ENCODE results near the gene FREM1. TPM values are rescaled to one million over a fixed set of nuclear protein-coding genes. Genes with fewer than 3 reads are reported as not detected.

The FREM1 gene, protein sequence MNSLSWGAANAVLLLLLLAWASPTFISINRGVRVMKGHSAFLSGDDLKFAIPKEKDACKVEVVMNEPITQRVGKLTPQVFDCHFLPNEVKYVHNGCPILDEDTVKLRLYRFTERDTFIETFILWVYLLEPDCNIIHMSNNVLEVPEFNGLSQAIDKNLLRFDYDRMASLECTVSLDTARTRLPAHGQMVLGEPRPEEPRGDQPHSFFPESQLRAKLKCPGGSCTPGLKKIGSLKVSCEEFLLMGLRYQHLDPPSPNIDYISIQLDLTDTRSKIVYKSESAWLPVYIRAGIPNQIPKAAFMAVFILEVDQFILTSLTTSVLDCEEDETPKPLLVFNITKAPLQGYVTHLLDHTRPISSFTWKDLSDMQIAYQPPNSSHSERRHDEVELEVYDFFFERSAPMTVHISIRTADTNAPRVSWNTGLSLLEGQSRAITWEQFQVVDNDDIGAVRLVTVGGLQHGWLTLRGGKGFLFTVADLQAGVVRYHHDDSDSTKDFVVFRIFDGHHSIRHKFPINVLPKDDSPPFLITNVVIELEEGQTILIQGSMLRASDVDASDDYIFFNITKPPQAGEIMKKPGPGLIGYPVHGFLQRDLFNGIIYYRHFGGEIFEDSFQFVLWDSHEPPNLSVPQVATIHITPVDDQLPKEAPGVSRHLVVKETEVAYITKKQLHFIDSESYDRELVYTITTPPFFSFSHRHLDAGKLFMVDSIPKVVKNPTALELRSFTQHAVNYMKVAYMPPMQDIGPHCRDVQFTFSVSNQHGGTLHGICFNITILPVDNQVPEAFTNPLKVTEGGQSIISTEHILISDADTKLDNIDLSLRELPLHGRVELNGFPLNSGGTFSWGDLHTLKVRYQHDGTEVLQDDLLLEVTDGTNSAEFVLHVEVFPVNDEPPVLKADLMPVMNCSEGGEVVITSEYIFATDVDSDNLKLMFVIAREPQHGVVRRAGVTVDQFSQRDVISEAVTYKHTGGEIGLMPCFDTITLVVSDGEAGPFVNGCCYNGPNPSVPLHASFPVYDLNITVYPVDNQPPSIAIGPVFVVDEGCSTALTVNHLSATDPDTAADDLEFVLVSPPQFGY (N-terminal part only)
- 1.6 and 4.5 TPM in 2 replicates for polyA plus RNA-seq

DNA sequence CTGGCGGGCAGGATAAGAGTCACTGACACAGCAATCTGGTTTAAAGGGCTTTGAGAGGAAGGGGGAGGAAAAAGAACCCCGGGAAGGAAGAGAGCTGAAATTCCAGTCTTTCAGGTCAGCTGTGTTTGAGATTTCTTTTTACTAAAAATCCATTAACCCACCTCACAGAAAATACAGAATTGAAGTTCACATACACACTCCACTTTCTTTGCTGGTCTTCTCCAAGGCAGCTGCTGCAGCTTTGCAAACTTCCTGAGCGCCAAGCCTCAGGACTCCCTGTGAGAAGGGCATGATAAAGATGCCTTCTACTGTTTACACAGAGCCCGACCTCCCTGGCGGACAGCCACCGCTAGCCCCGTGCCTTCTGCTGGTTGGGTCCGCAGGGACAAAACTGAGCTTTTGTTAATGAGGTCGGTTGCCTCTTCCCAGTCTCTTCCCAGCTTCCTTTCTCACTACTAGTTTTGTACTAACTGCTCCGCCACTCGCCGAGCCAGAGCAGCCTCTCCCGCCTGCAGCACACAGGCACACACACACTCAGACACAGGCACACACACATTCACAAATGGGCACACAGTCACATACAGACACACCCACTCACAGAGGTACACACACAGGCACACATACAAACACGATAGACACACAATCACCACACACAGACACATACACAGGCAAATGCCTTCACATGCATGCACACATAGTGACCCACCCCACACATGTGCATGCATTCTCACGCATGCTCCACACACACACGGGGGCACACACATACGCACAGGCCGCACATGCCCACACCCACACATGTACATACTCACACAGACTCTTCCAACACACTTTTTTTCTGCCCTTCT is at the start of gene FREM1:
TSS of gene FREM1 (minus strand) at position 468 of the 845 bp plus-strand sequence. CDS start 41,451 bp downstream, outside the sequence.

DNA sequence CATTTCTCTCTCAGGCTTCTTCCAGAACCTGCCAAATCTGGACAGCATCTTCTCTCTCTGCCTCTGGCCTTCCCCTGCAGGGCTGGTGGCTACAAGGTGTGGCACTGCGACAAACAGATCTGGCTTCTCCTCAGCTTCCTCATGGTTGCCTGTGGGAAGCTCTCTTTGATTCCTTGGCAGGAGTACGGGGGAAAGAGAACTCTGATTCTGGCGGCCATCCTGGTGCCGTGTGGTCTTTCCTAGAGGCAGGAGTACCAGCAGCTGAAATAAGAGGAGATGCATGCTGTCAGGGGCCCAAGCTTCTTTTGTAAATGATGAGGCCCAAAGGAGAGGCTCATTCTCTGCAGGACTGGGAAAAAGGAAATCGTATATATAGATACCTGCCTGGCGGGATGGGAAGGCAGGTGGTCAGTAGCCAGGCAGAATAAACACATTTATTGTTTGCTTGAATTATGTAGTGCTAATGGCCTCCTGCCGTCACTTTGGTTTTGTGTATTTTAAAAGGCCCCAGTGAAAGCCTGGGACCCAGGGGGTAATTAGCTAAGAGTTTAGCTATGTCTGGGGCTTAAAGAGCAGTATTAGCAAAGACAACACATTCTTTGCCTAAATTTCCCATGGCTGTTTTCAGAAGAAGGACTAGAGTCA is 187.7 kb downstream of the FREM1 start, which contains the start of gene CER1:
TSS of gene CER1 (minus strand) at position 343 of the 645 bp plus-strand sequence. CDS start at position 282, 61 bp downstream.

DNA sequence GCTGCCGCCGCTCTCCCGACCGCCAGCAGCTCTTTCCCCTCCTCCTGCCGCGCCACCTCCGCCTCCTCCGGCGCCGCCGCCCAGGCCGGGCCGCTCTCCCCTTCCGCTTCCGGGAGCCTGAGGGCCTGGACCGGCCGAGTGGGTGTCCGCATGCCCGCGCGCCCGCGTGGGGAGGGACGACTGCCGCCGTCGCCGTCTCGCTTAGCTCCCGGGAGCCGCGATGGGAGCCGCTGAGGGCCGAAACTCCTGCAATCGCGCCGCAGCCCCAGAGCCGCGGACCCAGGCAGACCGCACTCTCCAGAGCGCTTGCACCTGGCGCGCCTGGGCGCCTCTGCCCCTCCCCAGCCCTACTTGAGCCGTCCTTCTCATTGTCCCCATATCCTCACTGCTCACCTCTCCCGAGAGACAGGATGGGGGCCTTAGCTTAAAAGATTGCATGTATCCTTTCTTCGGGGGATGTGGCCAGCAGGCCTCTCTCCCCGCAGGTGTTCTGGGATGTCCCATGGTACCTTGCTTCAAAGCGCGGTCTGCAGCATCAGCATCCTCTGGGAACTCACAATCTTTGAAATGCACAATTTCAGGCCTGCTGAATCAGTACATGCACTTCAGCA is 216.9 kb downstream of the FREM1 start, which contains the start of gene ZDHHC21:
TSS of gene ZDHHC21 (minus strand) at position 182 of the 611 bp plus-strand sequence. CDS start 19,092 bp downstream, outside the sequence.

Other genes with a start within 250 kb of the FREM1 start
- gene ZDHHC21, start 217.0 kb downstream of the FREM1 start, polyA plus RNA-seq: 16.8 and 18.4 TPM in 2 replicates
- not detected in 2 replicates for gene CER1, start 187.7 kb downstream of the FREM1 start, polyA plus RNA-seq

All from Purkinje cell (primary cell).